GM12892 (cell line): ENCODE results near the gene POU2F3.

Source experiments
- POLR2A ChIP-seq: IDR thresholded peaks from 2 replicates; pipeline ENCODE4 v1.6.1; 2011; ENCODE audit warnings: low read depth, low read length, control low read depth
- TAF1 ChIP-seq: IDR thresholded peaks from 2 replicates; pipeline ENCODE4 v1.6.1; 2011; ENCODE audit warnings: low read depth, mild to moderate bottlenecking, control low read depth, low read length, borderline replicate concordance

GRCh38 chr11:120243221-120243620 lies 3.3 kb downstream of the POU2F3 start:
- no peak for TF ChIP-seq POLR2A
- no peak for TF ChIP-seq TAF1
